HepG2 (cell line): ENCODE results near the gene PPM1G. TPM values are rescaled to one million over a fixed set of nuclear protein-coding genes. Genes with fewer than 3 reads are reported as not detected.

Experiments
- ELF3 ChIP-seq: IDR thresholded peaks from 2 replicates; pipeline ENCODE4 v1.6.1; 2016; ENCODE audit warnings: missing genetic modification reagents, missing compliant biosample characterization
- FOXA3 ChIP-seq: IDR thresholded peaks from 2 replicates; pipeline ENCODE4 v1.6.1; 2016; ENCODE audit warnings: missing genetic modification reagents, missing compliant biosample characterization
- GZF1 ChIP-seq: sonication (generic); formaldehyde crosslinking; IDR thresholded peaks from 2 replicates; pipeline ENCODE4 v1.5.1; 2020; ENCODE audit warnings: mild to moderate bottlenecking, missing genetic modification reagents
- HOXA5 ChIP-seq: sonication (generic); formaldehyde crosslinking; IDR thresholded peaks from 2 replicates; pipeline ENCODE4 v1.4.0; 2020; ENCODE audit warnings: missing genetic modification reagents
- NFAT5 ChIP-seq: sonication (generic); formaldehyde crosslinking; IDR thresholded peaks from 2 replicates; pipeline ENCODE4 v1.4.0; 2020; ENCODE audit warnings: missing genetic modification reagents
- NFIB ChIP-seq: sonication (generic); formaldehyde crosslinking; IDR thresholded peaks from 2 replicates; pipeline ENCODE4 v1.9.0; 2021; ENCODE audit warnings: missing genetic modification reagents, mild to moderate bottlenecking, borderline replicate concordance
- NKX3-1 ChIP-seq: sonication (generic); formaldehyde crosslinking; IDR thresholded peaks from 2 replicates; pipeline ENCODE4 v1.5.0; 2020; ENCODE audit warnings: missing genetic modification reagents
- PPARG ChIP-seq: conservative IDR thresholded peaks from 2 replicates; pipeline ENCODE4 v1.6.1; 2016; ENCODE audit warnings: missing biosample characterization, missing genetic modification reagents
- RARG ChIP-seq: sonication (generic); formaldehyde crosslinking; IDR thresholded peaks from 2 replicates; pipeline ENCODE4 v1.4.0; 2020; ENCODE audit warnings: low read depth, mild to moderate bottlenecking, missing genetic modification reagents
- RFX5 ChIP-seq: IDR thresholded peaks from 2 replicates; pipeline ENCODE4 v1.6.1; 2011; ENCODE audit warnings: low read depth, low read length, improper control_type of control experiment
- RXRA ChIP-seq: sonication (generic); formaldehyde crosslinking; IDR thresholded peaks from 2 replicates; pipeline ENCODE4 v1.5.1; 2020; ENCODE audit warnings: missing genetic modification reagents
- SNAI1 ChIP-seq: sonication (generic); formaldehyde crosslinking; IDR thresholded peaks from 2 replicates; pipeline ENCODE4 v1.5.0; 2020; ENCODE audit warnings: mild to moderate bottlenecking, missing genetic modification reagents, borderline replicate concordance
- THAP11 ChIP-seq: IDR thresholded peaks from 2 replicates; pipeline ENCODE4 v1.6.1; 2016; ENCODE audit warnings: missing biosample characterization, missing genetic modification reagents
- THAP7 ChIP-seq: sonication (generic); formaldehyde crosslinking; IDR thresholded peaks from 2 replicates; pipeline ENCODE4 v1.8.1; 2023; ENCODE audit warnings: mild to moderate bottlenecking, missing genetic modification reagents
- U2AF1 ChIP-seq: fragments of 200-400 bp; formaldehyde crosslinking; optimal IDR thresholded peaks from 2 replicates; pipeline ENCODE3; 2017; ENCODE audit warnings: mild to moderate bottlenecking, low read depth, low read length
- XBP1 ChIP-seq: sonication (generic); formaldehyde crosslinking; IDR thresholded peaks from 2 replicates; pipeline ENCODE4 v1.5.0; 2020; ENCODE audit warnings: missing genetic modification reagents
- ZBTB49 ChIP-seq: sonication (generic); formaldehyde crosslinking; IDR thresholded peaks from 2 replicates; pipeline ENCODE4 v1.4.0; 2020; ENCODE audit warnings: missing genetic modification reagents, borderline replicate concordance
- ZNF367 ChIP-seq: sonication (generic); formaldehyde crosslinking; IDR thresholded peaks from 2 replicates; pipeline ENCODE4 v1.4.0; 2020; ENCODE audit warnings: missing genetic modification reagents, borderline replicate concordance
- ZNF713 ChIP-seq: sonication (generic); formaldehyde crosslinking; IDR thresholded peaks from 2 replicates; pipeline ENCODE4 v1.4.0; 2020; ENCODE audit warnings: mild to moderate bottlenecking, missing genetic modification reagents
- ZNF761 ChIP-seq: sonication (generic); formaldehyde crosslinking; conservative IDR thresholded peaks from 2 replicates; pipeline ENCODE4 v1.4.0; 2020; ENCODE audit warnings: mild to moderate bottlenecking, missing genetic modification reagents
- polyA plus RNA-seq, 8 experiments: library from polyadenylated mRNA; depleted of rRNA in 3 of 8; stranded (reverse) in 7 of 8; unstranded in 1 of 8; fragments of >200 nt; fragmentation: Illumina TruSeq in 4 of 8; extraction: Trizol in 4 of 8; gene quantifications; 2 replicates each; pipeline versions ENCODE4 v1.2.1 to v1.2.3, GENCODE V29; 2011 to 2016; ENCODE audit warnings: low read depth in 4 of 8, missing spikeins in 1 of 8, mixed read lengths in 1 of 8; ENCODE audit not compliant: insufficient read depth in 1 of 8
- total RNA-seq, 5 experiments: library from RNA; depleted of rRNA; stranded (reverse); fragments of >200 nt; fragmentation: Illumina TruSeq; extraction: Trizol; gene quantifications; 2 replicates each; pipeline ENCODE4 v1.2.3, GENCODE V29; 2016; ENCODE audit warnings: low read depth in 1 of 5
- TF ChIP-seq, protein P1 (sequence below): IDR thresholded peaks from 2 replicates; pipeline ENCODE4 v1.6.1; 2018; ENCODE audit warnings: missing genetic modification reagents

PPM1G gene
- total and polyA plus RNA-seq, 2 of the 13 experiments (the other 11 are each of a cell fraction or from before 2014, with no cell fraction given): 58.2 to 213 TPM

DNA sequence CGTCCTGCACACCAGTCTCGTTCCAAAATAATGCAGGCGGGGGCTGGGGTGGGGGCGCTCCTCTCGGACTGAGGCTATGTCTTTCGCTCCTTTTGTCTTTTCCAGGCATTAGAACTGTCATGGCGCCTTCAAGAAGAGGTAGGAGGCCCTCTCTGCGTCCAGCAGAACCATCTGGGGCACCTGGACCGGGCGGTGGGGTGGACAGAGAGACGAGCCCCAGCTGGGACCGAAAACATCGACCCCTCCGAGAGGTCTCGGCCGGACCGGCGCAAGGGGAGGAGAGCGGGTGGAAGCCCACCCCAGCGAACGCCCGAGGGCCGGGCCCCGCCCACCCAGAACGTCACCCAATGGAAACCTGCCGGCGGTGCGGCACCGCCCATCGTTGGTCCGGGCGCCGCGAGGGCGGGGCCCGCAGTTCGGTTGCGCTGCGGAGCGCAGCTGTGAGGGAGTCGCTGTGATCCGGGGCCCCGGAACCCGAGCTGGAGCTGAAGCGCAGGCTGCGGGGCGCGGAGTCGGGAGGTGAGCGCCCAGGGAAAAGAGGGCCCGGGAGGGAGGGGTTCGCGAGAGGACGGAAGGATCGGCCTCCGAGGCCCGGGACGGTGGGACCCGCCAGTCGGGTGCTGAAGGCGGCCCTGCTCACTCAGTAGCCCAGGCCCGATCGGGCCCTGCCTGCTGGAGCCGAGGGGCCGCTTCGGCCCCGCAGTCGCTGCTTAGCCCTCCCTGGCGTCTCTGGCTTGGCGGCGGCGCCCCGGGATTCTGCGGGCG is 19.0 kb upstream of the PPM1G start, which contains the start of gene NRBP1 (continued):
- TF ChIP-seq NFAT5 (CRISPR knock-in tag): 0 out of 2 replicates have a peak, but pooled peaks have one; percentile 61
- no peak for TF ChIP-seq GZF1 (CRISPR knock-in tag)
- TF ChIP-seq U2AF1: peak; percentile 83
- TF ChIP-seq THAP7 (CRISPR knock-in tag): peak; percentile 87; the same call in 1 of the 2 replicates
- peak; percentile 57; the same call in 1 of the 2 replicates for TF ChIP-seq RARG (CRISPR knock-in tag)
- TF ChIP-seq, protein P1, sequence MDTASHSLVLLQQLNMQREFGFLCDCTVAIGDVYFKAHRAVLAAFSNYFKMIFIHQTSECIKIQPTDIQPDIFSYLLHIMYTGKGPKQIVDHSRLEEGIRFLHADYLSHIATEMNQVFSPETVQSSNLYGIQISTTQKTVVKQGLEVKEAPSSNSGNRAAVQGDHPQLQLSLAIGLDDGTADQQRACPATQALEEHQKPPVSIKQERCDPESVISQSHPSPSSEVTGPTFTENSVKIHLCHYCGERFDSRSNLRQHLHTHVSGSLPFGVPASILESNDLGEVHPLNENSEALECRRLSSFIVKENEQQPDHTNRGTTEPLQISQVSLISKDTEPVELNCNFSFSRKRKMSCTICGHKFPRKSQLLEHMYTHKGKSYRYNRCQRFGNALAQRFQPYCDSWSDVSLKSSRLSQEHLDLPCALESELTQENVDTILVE (CRISPR knock-in tag): peak; percentile 87; the same call in 1 of the 2 replicates
- no peak for TF ChIP-seq ZNF713
- peak; percentile 44; the same call in 1 of the 2 replicates for TF ChIP-seq ELF3 (CRISPR knock-in tag)
- no peak for TF ChIP-seq FOXA3
- TF ChIP-seq NKX3-1: peak; percentile 61; the same call in 1 of the 2 replicates
- TF ChIP-seq HOXA5 (CRISPR knock-in tag): peak; percentile 97
- TF ChIP-seq THAP11 (CRISPR knock-in tag): peak; percentile 74; the same call in 1 of the 2 replicates
- TF ChIP-seq PPARG (CRISPR knock-in tag): peak; percentile 48; the same call in 1 of the 2 replicates
- peak; percentile 83; the same call in 1 of the 2 replicates for TF ChIP-seq ZBTB49 (CRISPR knock-in tag)
- peak; percentile 38; the same call in 1 of the 2 replicates for TF ChIP-seq RFX5
- peak; percentile 68; the same call in 1 of the 2 replicates for TF ChIP-seq SNAI1 (CRISPR knock-in tag)
- TF ChIP-seq XBP1 (CRISPR knock-in tag): no peak
- no peak for TF ChIP-seq NFIB
- TF ChIP-seq RXRA (CRISPR knock-in tag): peak; percentile 82
- no peak; the same call in 1 of the 2 replicates for TF ChIP-seq ZNF367 (CRISPR knock-in tag)
- peak; percentile 89; the same call in 1 of the 2 replicates for TF ChIP-seq ZNF761 (CRISPR knock-in tag)
